ENCODE measurements around the gene WWOX.

The WWOX gene

GRCh38 chr16:78292086-78292843, 192.8 kb downstream of the WWOX start:
- no peak for DNase-seq (ENCODE audit: low read depth in 1 of 2, low spot score in 1 of 2)

DNA sequence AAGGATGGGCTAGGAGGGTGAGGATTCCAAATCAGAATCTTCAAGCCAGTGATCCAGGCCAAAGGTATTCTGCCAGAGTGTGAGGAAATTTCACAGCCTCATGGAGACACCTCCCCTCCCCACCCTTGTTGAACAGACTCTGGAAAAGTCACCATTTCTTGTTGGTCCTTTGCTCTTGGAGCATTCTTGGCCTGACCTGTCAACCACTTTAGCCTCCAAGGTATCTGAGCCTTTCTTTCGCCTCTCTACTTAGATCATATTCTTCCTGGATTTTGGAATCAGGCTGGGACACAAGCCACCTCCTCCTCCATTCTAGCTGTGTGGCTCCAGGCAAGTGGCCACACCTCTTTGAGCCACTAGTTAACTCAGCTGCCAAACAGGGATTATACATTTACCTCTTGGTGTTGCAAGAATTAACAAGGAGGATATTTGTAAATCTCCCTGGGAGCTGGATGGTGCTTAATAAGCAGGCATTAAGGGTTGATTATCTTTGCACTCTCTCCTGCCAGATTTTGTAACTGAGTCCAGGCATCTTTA, 193.5 kb downstream of the WWOX start:
- no peak for DNase-seq (ENCODE audit: low read depth in 1 of 2, low spot score in 1 of 2)

- DNase-seq (ENCODE audit: low read depth in 1 of 2, low spot score in 1 of 2), result no peak
Measured at GRCh38 chr16:78294538-78295225, 195.2 kb downstream of the WWOX start.

- no peak for DNase-seq (ENCODE audit: low read depth in 1 of 2, low spot score in 1 of 2)
Measured at GRCh38 chr16:78297066-78297666, 197.7 kb downstream of the WWOX start.

GRCh38 chr16:78298986-78299385, 199.5 kb downstream of the WWOX start:
- DNase-seq (ENCODE audit: low read depth in 1 of 2, low spot score in 1 of 2), result no peak

GRCh38 chr16:78300469-78300868, 201.0 kb downstream of the WWOX start:
- no peak for DNase-seq (ENCODE audit: low read depth in 1 of 2, low spot score in 1 of 2)

DNA sequence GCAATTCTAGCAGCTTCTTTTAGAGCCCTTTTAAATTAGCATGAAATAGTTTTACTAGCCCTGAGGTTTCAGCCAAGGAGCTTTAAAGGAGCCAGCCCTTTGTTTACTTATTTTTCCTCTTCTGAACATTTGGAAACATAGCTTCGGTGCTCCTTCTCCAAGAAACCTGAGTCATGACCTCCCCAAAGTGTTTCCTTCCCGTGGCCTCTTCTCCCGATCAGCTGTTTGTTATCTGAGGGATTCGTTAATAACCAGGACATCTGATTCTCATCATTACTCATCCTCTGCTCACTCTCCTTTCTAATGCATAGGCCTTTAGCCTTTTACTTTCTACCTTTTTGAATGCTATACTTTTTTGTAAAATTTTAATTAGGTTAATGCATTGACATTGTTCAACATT, 204.5 kb downstream of the WWOX start:
- DNase-seq (ENCODE audit: low read depth in 1 of 2, low spot score in 1 of 2), result no peak

DNA sequence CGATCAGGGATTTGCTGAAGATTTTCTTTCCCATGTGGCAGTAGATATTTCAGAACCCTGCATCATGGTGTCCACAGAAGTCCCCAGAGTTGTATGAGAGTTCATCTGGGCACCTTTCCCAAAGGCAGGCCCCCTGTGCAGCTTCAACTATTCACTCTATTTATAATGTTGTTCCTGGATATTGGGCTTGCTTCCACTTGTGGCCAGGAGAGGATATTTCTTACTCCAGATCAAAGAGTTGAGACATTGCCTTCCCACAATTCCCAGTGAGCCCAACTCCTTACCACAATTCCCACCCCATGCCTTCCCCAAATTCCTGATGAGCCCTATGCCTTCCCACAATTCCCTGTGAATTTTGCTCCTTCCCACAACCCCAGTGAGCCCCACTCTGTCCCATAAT, 206.9 kb downstream of the WWOX start:
- no peak for DNase-seq (ENCODE audit: low read depth in 1 of 2, low spot score in 1 of 2)

- DNase-seq (ENCODE audit: low read depth in 1 of 2, low spot score in 1 of 2), result no peak
Measured at GRCh38 chr16:78307824-78308528, 208.5 kb downstream of the WWOX start.

GRCh38 chr16:78309763-78310162, 210.3 kb downstream of the WWOX start:
- DNase-seq (ENCODE audit: low read depth in 1 of 2, low spot score in 1 of 2), result no peak

DNA sequence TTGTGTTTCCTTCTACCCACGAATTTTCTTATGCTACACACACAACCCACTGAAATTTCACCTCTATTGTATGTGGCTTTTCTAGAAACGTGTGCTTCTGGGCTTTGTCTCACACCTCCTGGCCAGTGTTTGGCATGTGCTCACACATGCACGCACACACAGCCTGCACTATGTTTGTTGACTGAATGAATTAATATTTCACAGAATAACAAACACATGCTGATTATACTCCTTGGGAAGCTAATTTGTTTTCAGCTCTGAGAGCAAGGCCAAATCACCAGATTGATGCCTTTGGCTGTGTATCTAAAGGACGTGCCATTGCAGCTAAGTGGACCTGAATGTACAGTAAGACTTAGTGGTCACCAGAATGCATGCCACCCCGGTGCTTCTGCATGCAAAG, 210.7 kb downstream of the WWOX start:
- DNase-seq (ENCODE audit: low read depth in 1 of 2, low spot score in 1 of 2), result no peak

GRCh38 chr16:78310990-78311561, 211.6 kb downstream of the WWOX start:
- DNase-seq (ENCODE audit: low read depth in 1 of 2, low spot score in 1 of 2), result no peak

DNA sequence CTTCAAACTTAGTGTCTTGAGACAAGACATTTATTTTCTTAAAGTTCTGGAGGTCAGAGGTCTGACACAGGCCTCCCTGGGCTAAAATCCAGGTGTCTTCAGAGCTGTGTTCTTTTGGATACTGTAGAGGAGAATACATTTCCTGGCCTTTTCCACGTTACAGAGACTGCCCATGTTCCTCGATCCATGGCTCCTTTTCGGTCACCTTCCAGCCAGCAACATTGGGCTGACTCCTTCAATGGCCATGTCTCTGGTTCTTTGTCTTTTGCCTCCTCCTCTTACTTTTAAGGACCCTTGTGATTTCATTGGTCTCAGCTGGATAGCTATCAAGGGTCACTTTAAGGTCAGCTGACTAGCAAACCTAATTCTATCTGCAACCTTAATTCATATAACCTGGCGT, 212.4 kb downstream of the WWOX start:
- DNase-seq (ENCODE audit: low read depth in 1 of 2, low spot score in 1 of 2), result no peak

DNA sequence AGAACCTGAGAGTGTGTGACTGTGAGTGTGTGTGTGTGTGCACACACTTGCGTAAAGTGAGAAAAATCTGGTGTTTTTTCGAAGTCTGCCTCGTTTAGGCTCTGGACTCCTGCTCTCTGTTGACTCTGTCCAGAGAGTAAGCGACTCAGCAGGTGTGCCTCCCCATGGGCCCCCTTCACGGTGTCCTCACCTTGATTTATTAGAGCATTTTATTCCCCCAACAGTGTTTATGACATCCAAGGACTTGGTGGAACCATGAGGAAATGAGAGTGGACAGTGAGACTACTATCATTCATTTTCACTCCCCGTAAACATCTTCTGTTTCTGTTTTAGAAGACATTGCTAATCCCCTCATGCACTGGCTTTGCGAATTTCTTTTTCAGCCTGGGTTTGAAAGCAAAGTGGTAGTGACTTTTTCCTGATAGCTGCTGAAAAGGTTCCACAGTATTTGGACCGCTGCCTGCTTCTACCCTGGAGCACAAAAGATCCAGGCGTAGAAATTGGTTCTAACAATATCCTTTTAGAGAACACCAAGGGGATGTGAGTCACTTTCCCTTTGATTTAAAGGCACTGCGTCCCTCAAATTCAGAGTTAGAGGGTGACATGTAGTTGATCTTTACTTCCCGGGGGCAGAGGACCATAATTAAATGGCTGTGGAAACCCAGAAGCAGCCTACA, 218.2 kb downstream of the WWOX start:
- DNase-seq (ENCODE audit: low read depth in 1 of 2, low spot score in 1 of 2), result no peak

GRCh38 chr16:78321620-78322360, 222.3 kb downstream of the WWOX start:
- no peak for DNase-seq (ENCODE audit: low read depth in 1 of 2, low spot score in 1 of 2)

DNA sequence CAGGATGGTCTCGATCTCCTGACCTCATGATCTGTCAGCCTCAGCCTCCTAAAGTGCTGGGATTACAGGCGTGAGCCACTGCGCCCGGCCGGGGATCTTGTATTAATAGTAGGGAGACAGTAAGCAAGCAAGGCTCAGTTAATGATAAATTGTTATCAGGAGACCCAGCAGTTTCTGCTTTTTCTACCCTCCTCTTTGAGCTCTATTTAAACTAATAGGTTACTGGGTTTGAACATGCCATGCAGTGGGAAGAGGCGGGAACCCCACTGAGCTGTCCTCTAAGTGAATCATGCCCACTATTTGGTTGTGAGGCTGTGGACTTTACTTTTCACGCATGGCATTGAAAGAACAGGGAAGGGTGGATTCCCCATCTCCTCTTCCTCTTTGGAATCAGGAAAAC, 223.9 kb downstream of the WWOX start:
- no peak for DNase-seq (ENCODE audit: low read depth in 1 of 2, low spot score in 1 of 2)

- DNase-seq (ENCODE audit: low read depth in 1 of 2, low spot score in 1 of 2), result no peak
Measured at GRCh38 chr16:78324649-78325285, 225.3 kb downstream of the WWOX start.

DNA sequence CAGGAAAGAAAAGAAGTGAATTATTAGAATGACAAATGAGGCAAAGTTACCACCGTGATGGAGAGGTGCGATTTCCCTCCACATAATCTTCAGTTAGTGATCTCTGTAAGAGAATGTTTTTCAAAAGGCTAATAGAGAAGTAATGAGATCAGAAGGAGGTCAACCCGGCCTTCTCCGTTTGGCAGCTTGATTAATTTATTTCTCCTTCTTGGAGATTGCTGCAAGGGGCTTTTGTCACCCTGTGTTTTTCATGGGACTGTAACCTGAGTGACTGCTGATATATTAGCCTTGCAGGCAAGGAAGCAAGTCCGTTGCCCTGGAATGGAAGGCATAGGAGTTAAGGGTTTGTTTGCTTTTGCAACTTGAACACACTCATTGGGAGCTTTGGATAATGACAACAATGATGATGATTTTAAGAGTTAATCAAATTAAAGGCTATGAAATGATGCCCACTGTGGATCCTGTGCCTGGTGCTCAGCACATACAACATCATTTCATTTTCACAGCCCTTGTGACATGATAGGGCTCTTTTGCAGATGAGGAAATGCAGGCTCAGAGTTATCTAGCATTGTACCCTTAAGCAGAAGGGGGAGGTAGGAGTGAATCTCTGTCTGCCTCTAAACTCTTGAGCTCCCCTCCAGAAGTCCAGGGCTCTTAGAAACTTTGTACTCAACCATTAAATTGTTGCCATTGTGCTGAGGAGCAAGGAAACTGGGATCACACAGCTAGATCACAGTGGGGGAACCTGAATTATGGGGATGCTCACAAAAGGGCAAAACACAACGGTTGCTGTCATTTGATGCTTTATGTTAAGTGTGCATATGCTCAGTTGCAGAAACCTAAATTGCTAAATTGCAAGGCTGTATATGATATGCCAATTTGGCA, 226.3 kb downstream of the WWOX start:
- DNase-seq (ENCODE audit: low read depth in 1 of 2, low spot score in 1 of 2), result no peak

All from activated CD4-positive, alpha-beta T cell treated with anti-CD3 and anti-CD28 coated beads, Interleukin-2, amount 50 U/mL, for 24 hours (primary cell).